SU-DHL-6 (cell line): Measurements from ENCODE around the gene GIGYF1.
"Not testable (repeated sequence)": the region's sequence is repeated elsewhere in the genome, so short reads cannot be mapped to it uniquely, and the experiment has no call there.

Experiments
- H2AFZ ChIP-seq: fragments of 200-600 bp; sonication (generic); 2 replicates; pipeline ENCODE4 v1.6.1; 2014; ENCODE audit warnings: low read depth, mild to moderate bottlenecking, moderate library complexity, mixed read lengths, antibody characterized with exemption, low read length; ENCODE audit not compliant: severe bottlenecking
- H3F3A ChIP-seq: fragments of 200-600 bp; shearing (Covaris generic); 2 replicates; pipeline ENCODE4 v1.6.0; 2016; ENCODE audit warnings: antibody characterized with exemption, mild to moderate bottlenecking; ENCODE audit not compliant: insufficient read depth
- H3K27ac ChIP-seq: fragments of 200-600 bp; sonication (generic); 2 replicates; pipeline ENCODE4 v1.5.1; 2016; ENCODE audit warnings: low read depth, mild to moderate bottlenecking, low read length, moderate library complexity, mixed read lengths
- H3K27me3 ChIP-seq: fragments of 200-600 bp; sonication (generic), shearing (Covaris generic); 2 replicates; pipeline ENCODE4 v1.6.0; 2014; ENCODE audit warnings: mild to moderate bottlenecking, low read length
- H3K36me3 ChIP-seq: fragments of 200-600 bp; sonication (generic); 2 replicates; pipeline ENCODE4 v1.6.1; 2014; ENCODE audit warnings: mild to moderate bottlenecking, low read length, mixed read lengths
- H3K4me2 ChIP-seq: fragments of 300-600, 200-600 bp; shearing (Covaris generic), sonication (generic); 2 replicates; pipeline ENCODE4 v1.6.0; 2014; ENCODE audit warnings: low read length, low read depth, mild to moderate bottlenecking; ENCODE audit not compliant: poor library complexity, severe bottlenecking
- H3K4me3 ChIP-seq: fragments of 200-600 bp; sonication (generic); 2 replicates; pipeline ENCODE4 v1.5.1; 2014; ENCODE audit warnings: antibody characterized with exemption, low read length, mild to moderate bottlenecking, mixed read lengths; ENCODE audit not compliant: insufficient read depth, poor library complexity, severe bottlenecking
- H3K79me2 ChIP-seq: fragments of 200-600 bp; sonication (generic); 2 replicates; pipeline ENCODE4 v1.6.1; 2014; ENCODE audit warnings: mild to moderate bottlenecking, low read length, moderate library complexity; ENCODE audit not compliant: insufficient read depth
- H3K9ac ChIP-seq: fragments of 200-600 bp; sonication (generic); 2 replicates; pipeline ENCODE4 v1.7.0; 2014; ENCODE audit warnings: mild to moderate bottlenecking, low read length
- H3K9me2 ChIP-seq: fragments of 200-600 bp; sonication (generic); replicated peaks from 2 replicates; pipeline ENCODE4 v1.6.1; 2014; ENCODE audit warnings: low read length; ENCODE audit not compliant: insufficient read depth
- H3K9me3 ChIP-seq: fragments of 200-600 bp; sonication (generic); 2 replicates; pipeline ENCODE4 v1.6.1; 2014; ENCODE audit warnings: low read length, mixed read lengths; ENCODE audit not compliant: insufficient read depth
- H4K20me1 ChIP-seq: fragments of 200-600 bp; sonication (generic); 2 replicates; pipeline ENCODE4 v1.6.1; 2014; ENCODE audit warnings: low read depth, mild to moderate bottlenecking, antibody characterized with exemption, low read length, moderate library complexity, mixed read lengths
- CTCF ChIP-seq: fragments of 200-600 bp; sonication (generic); IDR thresholded peaks from one replicate; pipeline ENCODE4 v1.5.1; 2017; ENCODE audit warnings: antibody characterized with exemption, mild to moderate bottlenecking, low read length, moderate library complexity; ENCODE audit not compliant: insufficient read depth, poor library complexity, severe bottlenecking
- EZH2phosphoT487 ChIP-seq: fragments of 200-600 bp; sonication (generic), shearing (Covaris generic); conservative IDR thresholded peaks from 2 replicates; pipeline ENCODE4 v1.6.1; 2018; ENCODE audit warnings: mild to moderate bottlenecking, antibody characterized with exemption, low read length, moderate library complexity, mixed read lengths

The GIGYF1 gene

GRCh38 chr7:100706672-100707311 is 12.7 kb upstream of the GIGYF1 start:
- no peaks in the 10 kb centered on the region for H3K27me3 ChIP-seq
- H3K9ac ChIP-seq: peak overlapping the region; percentile 98
- H4K20me1 ChIP-seq: no peaks in the 10 kb centered on the region
- H3K79me2 ChIP-seq: peaks cover 19% of the 10 kb centered on the region
- H3K4me2 ChIP-seq: peak overlapping the region; percentile 69
- 0 out of 2 replicates have a peak, but pooled peaks cover 3% of the 10 kb centered on the region for H3F3A ChIP-seq
- TF ChIP-seq CTCF: no peak
- TF ChIP-seq EZH2phosphoT487: no peak
- H3K27ac ChIP-seq: peak overlapping the region; percentile 59; the same call in 1 of the 2 replicates
- no peaks in the 10 kb centered on the region for H3K9me3 ChIP-seq
- H2AFZ ChIP-seq: no peak overlapping the region
- no peaks in the 10 kb centered on the region for H3K9me2 ChIP-seq
- peak overlapping the region; percentile 99 for H3K4me3 ChIP-seq
- H3K36me3 ChIP-seq: no peaks in the 10 kb centered on the region

- H4K20me1 ChIP-seq: no peaks in the 10 kb centered on the region
- no peaks in the 10 kb centered on the region for H3K9me2 ChIP-seq
- peak within 1 kb of the TSS; percentile 98 for H3K9ac ChIP-seq
- peak within 1 kb of the TSS; percentile 69 for H3K4me2 ChIP-seq
- no peak for TF ChIP-seq CTCF
- TF ChIP-seq EZH2phosphoT487: no peak
- 0 out of 2 replicates have a peak, but pooled peaks cover 3% of the 10 kb centered on the region for H3F3A ChIP-seq
- peak within 1 kb of the TSS; percentile 99 for H3K4me3 ChIP-seq
- no peaks in the 10 kb centered on the region for H3K27me3 ChIP-seq
- no peaks in the 10 kb centered on the region for H3K9me3 ChIP-seq
- H2AFZ ChIP-seq: peak within 1 kb of the TSS; percentile 92
- H3K27ac ChIP-seq: peak within 1 kb of the TSS; percentile 59
- no peaks in the 10 kb centered on the region for H3K36me3 ChIP-seq
- peaks cover 19% of the 10 kb centered on the region for H3K79me2 ChIP-seq
These were observed 12.0 kb upstream of the GIGYF1 start, which contains the start of gene POP7 for GRCh38 chr7:100705753-100706671. POP7 (plus strand) TSS chr7:100706121; CDS start chr7:100706831, 710 bp downstream.

- H3K9ac ChIP-seq: peak overlapping the region; percentile 98
These were observed 11.3 kb upstream of the GIGYF1 start for GRCh38 chr7:100705320-100705752.

GRCh38 chr7:100701089-100701488 is 7.0 kb upstream of the GIGYF1 start:
- not testable (repeated sequence) for H3K4me2 ChIP-seq, H2AFZ ChIP-seq, H3K27me3 ChIP-seq, H3K79me2 ChIP-seq, H3K4me3 ChIP-seq, H3K9ac ChIP-seq, H3F3A ChIP-seq, H3K36me3 ChIP-seq, H3K9me3 ChIP-seq, H3K9me2 ChIP-seq, H4K20me1 ChIP-seq, H3K27ac ChIP-seq

More at GRCh38 chr7:100705320-100705752, 11.3 kb upstream of the GIGYF1 start:
- peak overlapping the region; percentile 99 for H3K4me3 ChIP-seq
- H3K36me3 ChIP-seq: no peaks in the 10 kb centered on the region
- peak overlapping the region; percentile 35 for H2AFZ ChIP-seq
- peak; percentile 90 for TF ChIP-seq CTCF
- TF ChIP-seq EZH2phosphoT487: no peak
- peak overlapping the region; percentile 59 for H3K27ac ChIP-seq
- peaks cover 19% of the 10 kb centered on the region for H3K79me2 ChIP-seq
- no peaks in the 10 kb centered on the region for H3K27me3 ChIP-seq
- no peaks in the 10 kb centered on the region for H4K20me1 ChIP-seq
- H3K9me2 ChIP-seq: no peaks in the 10 kb centered on the region
- peak overlapping the region; percentile 57 for H3K4me2 ChIP-seq
- H3F3A ChIP-seq: 0 out of 2 replicates have a peak, but pooled peaks cover 3% of the 10 kb centered on the region
- no peaks in the 10 kb centered on the region for H3K9me3 ChIP-seq
